C4-2B (cell line): ENCODE results near the gene ACSM5.

Experiments
- CTCF ChIP-seq: fragments of 450-650 bp; conservative IDR thresholded peaks from 2 replicates; pipeline ENCODE4 v1.5.1; 2017; ENCODE audit warnings: mild to moderate bottlenecking
- ZFX ChIP-seq: fragments of 450-650 bp; IDR thresholded peaks from 2 replicates; pipeline ENCODE4 v1.6.1; 2017

- no peak for TF ChIP-seq CTCF
- TF ChIP-seq ZFX = no peak
These were observed at the start of gene ACSM5 for GRCh38 chr16:20409398-20410120.
